H1 (cell line): Measurements from ENCODE around the gene USHBP1. TPM values are rescaled to one million over a fixed set of nuclear protein-coding genes. Genes with fewer than 3 reads are reported as not detected.

ENCODE experiments used
- CTCF ChIA-PET: fragments of 300-600 bp; sonication (Branson Sonifier 250); formaldehyde crosslinking; loops from one replicate; lab custom pipeline; 2021; ENCODE audit not compliant: partially characterized antibody; lab: Charles Lee
- POLR2A ChIA-PET: fragments of 300-600 bp; sonication (Branson Sonifier 250); formaldehyde crosslinking; loops from one replicate; lab custom pipeline; 2021; ENCODE audit warnings: inconsistent platforms; ENCODE audit not compliant: partially characterized antibody; lab: Charles Lee
- DNase-seq, 2 experiments: peaks; one replicate each; pipeline versions ENCODE4 v3.0.0 to v3.0.0-alpha.2; 2010 to 2022; ENCODE audit warnings: low spot score in 2 of 2, low read depth in 1 of 2, mixed read lengths in 1 of 2
- FAIRE-seq: peaks from 2 replicates; lab custom pipeline; 2011; peaks lifted over from hg19 to GRCh38; lab: Jason Lieb, UNC
- H2AFZ ChIP-seq: 2 replicates; pipeline ENCODE4 v1.8.1; 2012; ENCODE audit warnings: low read length, inconsistent platforms
- H2AK5ac ChIP-seq: 2 replicates; pipeline ENCODE4 v1.6.1; 2013; ENCODE audit warnings: low read depth, low read length
- H2BK120ac ChIP-seq: replicated peaks from 2 replicates; pipeline ENCODE3; 2013; ENCODE audit warnings: low read depth, low read length, inconsistent platforms
- H2BK12ac ChIP-seq: 2 replicates; pipeline ENCODE4 v1.6.1; 2013; ENCODE audit warnings: low read depth, low read length
- H2BK15ac ChIP-seq: 2 replicates; pipeline ENCODE4 v1.6.1; 2013; ENCODE audit warnings: low read length
- H2BK20ac ChIP-seq: 2 replicates; pipeline ENCODE4 v1.6.1; 2013; ENCODE audit warnings: low read length
- H2BK5ac ChIP-seq: 2 replicates; pipeline ENCODE4 v1.6.1; 2013; ENCODE audit warnings: low read depth, low read length
- H3K14ac ChIP-seq: 2 replicates; pipeline ENCODE4 v1.6.1; 2013; ENCODE audit warnings: inconsistent platforms; ENCODE audit not compliant: insufficient read length
- H3K18ac ChIP-seq: 2 replicates; pipeline ENCODE4 v1.6.1; 2013; ENCODE audit warnings: low read length; ENCODE audit errors: extremely low read depth
- H3K23ac ChIP-seq: 2 replicates; pipeline ENCODE4 v1.6.1; 2013; ENCODE audit warnings: inconsistent platforms; ENCODE audit not compliant: insufficient read length
- H3K23me2 ChIP-seq: 2 replicates; pipeline ENCODE4 v1.6.1; 2013; ENCODE audit warnings: low read depth, low read length
- H3K27ac ChIP-seq: 2 replicates; pipeline ENCODE4 v1.6.1; 2011; ENCODE audit warnings: low read depth, low read length, inconsistent platforms
- H3K27me3 ChIP-seq, 4 experiments: replicated peaks in 1 of 4; 1 replicate in 1 of 4; 2 replicates in 3 of 4; pipeline versions ENCODE4 v1.6.1 to v1.8.1; 2011 to 2013; ENCODE audit warnings: low read length in 3 of 4, mild to moderate bottlenecking in 3 of 4, inconsistent platforms in 2 of 4, mixed read lengths in 2 of 4, moderate library complexity in 1 of 4; ENCODE audit not compliant: control insufficient read depth in 3 of 4, insufficient read depth in 3 of 4; ENCODE audit errors: extremely low read depth in 1 of 4
- H3K36me3 ChIP-seq, 4 experiments: 2 replicates each; pipeline versions ENCODE4 v1.6.1 to v1.8.1; 2011 to 2013; ENCODE audit warnings: mild to moderate bottlenecking in 4 of 4, low read length in 3 of 4, moderate library complexity in 2 of 4, control low read depth in 1 of 4, inconsistent platforms in 1 of 4; ENCODE audit not compliant: insufficient read depth in 4 of 4, control insufficient read depth in 2 of 4
- H3K4ac ChIP-seq: replicated peaks from 2 replicates; pipeline ENCODE3; 2013; ENCODE audit warnings: low read length, low read depth, mixed read lengths, inconsistent platforms; ENCODE audit not compliant: insufficient read length
- H3K4me1 ChIP-seq, 4 experiments: replicated peaks in 1 of 4; 1 replicate in 1 of 4; 2 replicates in 3 of 4; pipeline versions ENCODE4 v1.6.1 to v1.8.1; 2011 to 2013; ENCODE audit warnings: low read length in 3 of 4, inconsistent platforms in 2 of 4, mixed read lengths in 1 of 4; ENCODE audit not compliant: insufficient read depth in 4 of 4, control insufficient read depth in 3 of 4
- H3K4me2 ChIP-seq, 2 experiments: 2 replicates each; pipeline versions ENCODE4 v1.6.1 to v1.8.1; 2011 to 2013; ENCODE audit warnings: low read depth in 2 of 2, low read length in 2 of 2, control low read depth in 1 of 2, inconsistent platforms in 1 of 2, mild to moderate bottlenecking in 1 of 2; ENCODE audit not compliant: insufficient read depth in 1 of 2
- H3K4me3 ChIP-seq, 4 experiments: fragments of 200-600, 300-600 bp in 1 of 4; sonication (generic), shearing (Covaris generic), sonication (Bioruptor Twin) in 1 of 4; 2 replicates each; pipeline versions ENCODE4 v1.5.1 to v1.8.1; 2011 to 2016; ENCODE audit warnings: low read length in 4 of 4, low read depth in 3 of 4, control low read depth in 2 of 4, inconsistent platforms in 2 of 4, mild to moderate bottlenecking in 2 of 4, mixed read lengths in 1 of 4, moderate library complexity in 1 of 4; ENCODE audit not compliant: insufficient read depth in 2 of 4; ENCODE audit errors: extremely low read depth in 1 of 4
- H3K56ac ChIP-seq: replicated peaks from 2 replicates; pipeline ENCODE3; 2013; ENCODE audit warnings: low read depth, mild to moderate bottlenecking, mixed read lengths, low read length, inconsistent platforms; ENCODE audit not compliant: insufficient read length
- H3K79me1 ChIP-seq: 2 replicates; pipeline ENCODE4 v1.6.1; 2013; ENCODE audit warnings: low read depth, low read length, control low read depth
- H3K79me2 ChIP-seq, 2 experiments: 2 replicates each; pipeline versions ENCODE4 v1.6.1 to v1.8.1; 2012 to 2013; ENCODE audit warnings: low read length in 2 of 2, mild to moderate bottlenecking in 2 of 2, inconsistent platforms in 1 of 2; ENCODE audit not compliant: insufficient read depth in 2 of 2, control insufficient read depth in 1 of 2
- H3K9ac ChIP-seq, 4 experiments: replicated peaks in 1 of 4; 1 replicate in 1 of 4; 2 replicates in 3 of 4; pipeline versions ENCODE4 v1.6.1 to v1.8.1; 2011 to 2013; ENCODE audit warnings: low read depth in 3 of 4, low read length in 3 of 4, control low read depth in 2 of 4, mild to moderate bottlenecking in 2 of 4, moderate library complexity in 2 of 4, inconsistent platforms in 1 of 4; ENCODE audit errors: extremely low read depth in 1 of 4
- H3K9me3 ChIP-seq, 2 experiments: 2 replicates each; pipeline versions ENCODE4 v1.6.1 to v1.8.1; 2012 to 2013; ENCODE audit warnings: mild to moderate bottlenecking in 2 of 2, moderate library complexity in 2 of 2, control low read depth in 1 of 2, inconsistent platforms in 1 of 2, low read depth in 1 of 2, low read length in 1 of 2, mixed read lengths in 1 of 2; ENCODE audit not compliant: insufficient read depth in 2 of 2
- H4K20me1 ChIP-seq, 2 experiments: replicated peaks in 1 of 2; 2 replicates each; pipeline versions ENCODE3 to v1.8.1; 2011 to 2013; ENCODE audit warnings: inconsistent platforms in 2 of 2, low read length in 2 of 2, mild to moderate bottlenecking in 1 of 2; ENCODE audit not compliant: insufficient read depth in 2 of 2, control insufficient read depth in 1 of 2
- H4K5ac ChIP-seq: 2 replicates; pipeline ENCODE4 v1.6.1; 2013; ENCODE audit warnings: low read length, low read depth, mixed read lengths, inconsistent platforms; ENCODE audit not compliant: insufficient read length
- H4K8ac ChIP-seq: 2 replicates; pipeline ENCODE4 v1.8.0; 2013; ENCODE audit warnings: mild to moderate bottlenecking, moderate library complexity, low read length, inconsistent platforms; ENCODE audit not compliant: insufficient read depth; ENCODE audit errors: extremely low read depth
- H4K91ac ChIP-seq: replicated peaks from 2 replicates; pipeline ENCODE3; 2013; ENCODE audit warnings: low read length, mixed read lengths, inconsistent platforms; ENCODE audit not compliant: insufficient read length
- CBX5 ChIP-seq: fragments of 300-800, 300-1000 bp; sonication (generic); IDR thresholded peaks from 2 replicates; pipeline ENCODE4 v1.7.1; 2016; ENCODE audit warnings: antibody characterized with exemption, low read length, low read depth
- POLR2AphosphoS5 ChIP-seq: IDR thresholded peaks from 2 replicates; pipeline ENCODE4 v1.6.1; 2011; ENCODE audit warnings: low read depth, low read length
- WGBS, 2 experiments: shearing (Covaris generic) in 1 of 2; methylation state at CpG; one replicate each; pipeline versions ENCODE4 v1.1.6 to v1.1.7; 2013 to 2015; ENCODE audit warnings: low lambda C conversion rate in 2 of 2, mixed read lengths in 2 of 2, inconsistent platforms in 1 of 2, low coverage in 1 of 2, missing lambda C conversion rate in 1 of 2; ENCODE audit not compliant: insufficient replicate concordance in 2 of 2, insufficient coverage in 1 of 2, insufficient read length in 1 of 2; ENCODE audit errors: extremely low coverage in 1 of 2, missing lambda C conversion rate in 1 of 2; 5-methylcytosine and 5-hydroxymethylcytosine counted together
- polyA plus RNA-seq, 7 experiments: library from polyadenylated mRNA; depleted of rRNA in 3 of 7; stranded (reverse) in 5 of 7; unstranded in 2 of 7; fragments of >200 nt in 5 of 7; fragments of 200-250 nt in 2 of 7; gene quantifications; 1 replicate in 5 of 7; 2 replicates in 1 of 7; 4 replicates in 1 of 7; pipeline versions ENCODE4 v1.2.1 to v1.2.3, GENCODE V29; 2011 to 2013; ENCODE audit warnings: missing spikeins in 2 of 7, mixed read lengths in 2 of 7
- total RNA-seq: library from RNA; stranded (reverse); fragmentation: NEBNext Ultra II Directional; extraction: Animal tissue kit (Norgen Biotek cat#: 25700); gene quantifications from 2 replicates; pipeline ENCODE4 v1.2.1, GENCODE V29; 2021

The USHBP1 gene
- total and polyA plus RNA-seq, 2 of the 8 experiments (the other 6 are each of a cell fraction or from before 2014, with no cell fraction given) = 5.0 to 7.5 TPM

DNA sequence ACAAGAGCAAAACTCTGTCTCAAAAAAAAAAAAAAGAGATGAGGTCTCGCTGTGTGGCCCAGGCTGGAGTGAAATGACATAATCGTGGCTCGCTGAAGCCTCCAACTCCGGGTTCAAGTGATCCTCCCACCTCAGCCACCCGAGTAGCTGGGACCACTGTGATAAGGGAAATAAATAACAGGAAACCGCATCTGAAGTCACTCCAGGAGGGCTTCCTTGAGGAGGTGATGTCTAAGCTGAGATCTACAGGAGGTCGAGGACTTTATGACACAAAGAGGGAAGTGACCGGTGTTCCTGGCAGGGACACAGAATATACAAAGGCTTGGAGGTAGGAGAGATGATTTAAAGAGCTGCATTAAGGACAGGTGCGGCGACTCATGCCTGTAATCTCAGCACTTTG is 9.9 kb downstream of the USHBP1 start:
- ChIA-PET CTCF (interaction anchor here (0.6 to 2.9 kb wide), 7 partner anchors 9 to 483 kb away, joined by 3 to 15 read pairs (median 4); partner anchors contain the start of gene USHBP1), POLR2A (interaction anchor here (0.8 to 1.9 kb wide), 4 partner anchors 10 to 28 kb away, joined by 3 to 5 read pairs (median 4); partner anchors contain the start of genes OCEL1 and USHBP1)
- no peak overlapping the region for H2BK120ac ChIP-seq
- H4K20me1 ChIP-seq = no peaks in the 10 kb centered on the region
- H3K4ac ChIP-seq = no peak overlapping the region
- H3K18ac ChIP-seq = no peak overlapping the region
- 94% methylated on average over 9 of the region's 10 CpGs; no CpG with 5 or more reads in 1 of the 2 experiments for WGBS, 2 experiments
- H4K8ac ChIP-seq = no peak overlapping the region
- no peak for FAIRE-seq
- peaks cover 11% of the 10 kb centered on the region in 2 experiments; a peak in 3 of 4 replicates for H3K9me3 ChIP-seq
- H2BK5ac ChIP-seq = no peak overlapping the region
- H3K27me3 ChIP-seq = no peaks in the 10 kb centered on the region
- no peaks in the 10 kb centered on the region for H3K79me1 ChIP-seq
- no peak overlapping the region for H2BK12ac ChIP-seq
- no peak overlapping the region for H2AK5ac ChIP-seq
- H2BK15ac ChIP-seq = no peak overlapping the region
- H3K36me3 ChIP-seq = peaks cover 2 to 10% (median 4%) of the 10 kb centered on the region in 4 experiments; a peak in 4 of 8 replicates
- no peak overlapping the region for H3K14ac ChIP-seq
- no peak overlapping the region for H2BK20ac ChIP-seq
- no peak overlapping the region for H4K5ac ChIP-seq
- no peaks in the 10 kb centered on the region for H3K4me1 ChIP-seq
- H2AFZ ChIP-seq = no peak overlapping the region
- H3K79me2 ChIP-seq = no peaks in the 10 kb centered on the region
- no peak for DNase-seq
- H3K23me2 ChIP-seq = no peaks in the 10 kb centered on the region
- H4K91ac ChIP-seq = no peak overlapping the region
- H3K27ac ChIP-seq = no peak overlapping the region
- H3K4me3 ChIP-seq = no peak overlapping the region
- no peak overlapping the region for H3K23ac ChIP-seq
- TF ChIP-seq CBX5 (no peak), POLR2AphosphoS5 (no peak)
- TF ChIP-seq, all 59 proteins: peak for 0
- no peak overlapping the region for H3K9ac ChIP-seq
- H3K4me2 ChIP-seq = no peak overlapping the region
- H3K56ac ChIP-seq = no peak overlapping the region
